Neural crest cell (in vitro differentiated cells): Measurements from ENCODE around the gene CXXC5. TPM values are rescaled to one million over a fixed set of nuclear protein-coding genes. Genes with fewer than 3 reads are reported as not detected.
A peak's percentile ranks its signal among the peaks of the same experiment; 100 is the strongest.

Experiments used
- DNase-seq: peaks from one replicate; pipeline ENCODE4 v3.0.0; 2021; ENCODE audit warnings: low read depth, mixed read lengths, low spot score
- H3K27ac Mint-ChIP-seq: one replicate; pipeline ENCODE4 v1.8.0; 2021; ENCODE audit warnings: mild to moderate bottlenecking, mixed read lengths; ENCODE audit not compliant: unreplicated experiment
- H3K27me3 Mint-ChIP-seq: 2 replicates; pipeline ENCODE4 v1.8.0; 2021; ENCODE audit warnings: low read depth, mild to moderate bottlenecking, mixed read lengths
- H3K36me3 Mint-ChIP-seq: 2 replicates; pipeline ENCODE4 v1.8.0; 2021; ENCODE audit warnings: low read depth, mild to moderate bottlenecking, mixed read lengths
- H3K4me1 Mint-ChIP-seq: 2 replicates; pipeline ENCODE4 v1.8.0; 2021; ENCODE audit warnings: mixed read lengths
- H3K4me3 Mint-ChIP-seq: one replicate; pipeline ENCODE4 v1.8.0; 2021; ENCODE audit warnings: mild to moderate bottlenecking, mixed read lengths
- H3K9me3 Mint-ChIP-seq: 2 replicates; pipeline ENCODE4 v1.8.0; 2021; ENCODE audit warnings: mixed read lengths
- total RNA-seq: library from RNA; stranded (reverse); gene quantifications from 2 replicates; pipeline ENCODE4 v1.2.1, GENCODE V29; 2021
- TF ChIP-seq, protein P1 (sequence below): fragments of 200-600 bp; sonication (generic); conservative IDR thresholded peaks from 2 replicates; pipeline ENCODE4 v1.5.0; 2021; ENCODE audit warnings: antibody characterized with exemption, mild to moderate bottlenecking

CXXC5 gene
- total RNA-seq, 1 donor from 2014 or later, result 30.4 TPM

DNA sequence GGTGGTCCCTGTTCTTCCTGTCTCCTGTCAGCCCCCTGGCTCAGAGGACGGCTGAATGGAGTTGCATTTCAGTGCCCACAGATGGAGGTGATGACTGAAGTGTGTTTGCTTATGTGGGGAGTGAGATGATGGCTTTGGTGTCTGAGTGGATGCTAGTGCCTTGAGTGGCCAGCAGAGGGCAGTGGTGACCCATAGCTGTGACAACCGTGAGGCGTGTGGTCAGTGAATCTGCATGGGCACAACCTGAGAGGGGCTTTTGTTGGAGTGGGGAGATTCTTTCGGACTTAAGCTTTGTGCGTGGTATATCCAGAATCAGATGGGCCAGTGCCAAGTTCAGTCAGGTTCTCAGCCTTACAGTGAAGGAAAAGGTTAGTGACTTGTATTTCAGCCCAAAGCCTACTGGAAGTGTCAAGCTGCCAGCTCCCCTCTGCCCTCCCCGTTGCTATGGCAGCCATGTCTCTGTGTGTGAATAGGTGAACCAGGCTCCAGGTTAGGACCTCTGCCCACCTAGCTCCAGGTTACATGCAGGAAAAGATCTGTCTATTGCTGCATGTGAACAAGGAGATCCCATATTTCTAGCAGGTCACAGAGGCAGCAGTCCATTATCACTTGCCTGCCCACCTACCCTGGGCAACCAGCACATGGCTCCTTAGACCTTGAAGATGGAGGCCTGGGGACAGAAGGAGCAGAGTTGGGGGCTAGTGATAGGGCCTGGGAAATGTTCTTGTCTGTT is 14.7 kb upstream of the CXXC5 start:
- peaks cover 37% of the 10 kb centered on the region for H3K4me1 Mint-ChIP-seq
- DNase-seq, result peak; percentile 72
- H3K27me3 Mint-ChIP-seq, result peaks cover 6% of the 10 kb centered on the region
- H3K27ac Mint-ChIP-seq, result no peak overlapping the region
- no peaks in the 10 kb centered on the region for H3K36me3 Mint-ChIP-seq
- TF ChIP-seq, protein P1, sequence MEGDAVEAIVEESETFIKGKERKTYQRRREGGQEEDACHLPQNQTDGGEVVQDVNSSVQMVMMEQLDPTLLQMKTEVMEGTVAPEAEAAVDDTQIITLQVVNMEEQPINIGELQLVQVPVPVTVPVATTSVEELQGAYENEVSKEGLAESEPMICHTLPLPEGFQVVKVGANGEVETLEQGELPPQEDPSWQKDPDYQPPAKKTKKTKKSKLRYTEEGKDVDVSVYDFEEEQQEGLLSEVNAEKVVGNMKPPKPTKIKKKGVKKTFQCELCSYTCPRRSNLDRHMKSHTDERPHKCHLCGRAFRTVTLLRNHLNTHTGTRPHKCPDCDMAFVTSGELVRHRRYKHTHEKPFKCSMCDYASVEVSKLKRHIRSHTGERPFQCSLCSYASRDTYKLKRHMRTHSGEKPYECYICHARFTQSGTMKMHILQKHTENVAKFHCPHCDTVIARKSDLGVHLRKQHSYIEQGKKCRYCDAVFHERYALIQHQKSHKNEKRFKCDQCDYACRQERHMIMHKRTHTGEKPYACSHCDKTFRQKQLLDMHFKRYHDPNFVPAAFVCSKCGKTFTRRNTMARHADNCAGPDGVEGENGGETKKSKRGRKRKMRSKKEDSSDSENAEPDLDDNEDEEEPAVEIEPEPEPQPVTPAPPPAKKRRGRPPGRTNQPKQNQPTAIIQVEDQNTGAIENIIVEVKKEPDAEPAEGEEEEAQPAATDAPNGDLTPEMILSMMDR, result peak; percentile 95
- H3K4me3 Mint-ChIP-seq, result peak overlapping the region; percentile 50
- H3K9me3 Mint-ChIP-seq, result no peaks in the 10 kb centered on the region

DNA sequence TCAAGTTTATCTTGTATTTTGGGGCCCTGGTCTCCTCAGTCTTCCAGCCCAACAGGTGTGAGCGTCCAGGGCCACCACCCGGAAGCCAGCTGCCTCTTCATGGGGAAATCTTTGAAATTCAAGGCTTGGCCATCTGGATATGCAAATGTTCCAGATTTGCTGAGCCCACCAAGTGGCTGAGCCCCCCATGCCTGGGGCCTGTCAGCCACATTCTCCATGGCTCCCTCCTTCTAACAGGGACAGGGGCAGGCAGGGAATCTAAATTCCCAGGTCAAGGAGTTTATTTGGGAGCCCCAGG is 14.2 kb upstream of the CXXC5 start:
- H3K4me3 Mint-ChIP-seq, result peak overlapping the region; percentile 12
- H3K27ac Mint-ChIP-seq, result no peak overlapping the region
- peaks cover 42% of the 10 kb centered on the region for H3K4me1 Mint-ChIP-seq
- TF ChIP-seq, protein P1, result no peak
- H3K27me3 Mint-ChIP-seq, result peaks cover 8% of the 10 kb centered on the region
- DNase-seq, result no peak
- no peaks in the 10 kb centered on the region for H3K36me3 Mint-ChIP-seq
- H3K9me3 Mint-ChIP-seq, result no peaks in the 10 kb centered on the region

DNA sequence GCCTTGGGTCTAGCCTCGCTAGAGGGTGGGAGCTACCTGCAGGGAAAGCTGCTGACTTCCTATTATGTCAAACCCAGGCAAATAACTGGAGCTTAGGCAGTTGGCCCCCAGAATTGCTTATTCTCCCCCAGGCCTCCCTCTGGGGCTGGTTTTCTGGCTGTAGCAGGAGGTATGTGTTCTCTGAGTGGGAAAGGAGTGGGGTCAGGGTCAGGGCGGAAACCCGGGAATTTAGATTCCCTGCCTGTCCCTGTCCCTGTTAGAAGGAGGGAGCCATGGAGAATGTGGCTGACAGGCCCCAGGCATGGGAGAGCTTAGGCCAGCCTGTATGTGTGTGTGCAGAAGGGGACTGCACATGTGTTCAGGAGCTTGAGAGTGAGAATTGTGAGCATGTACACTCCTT is 13.6 kb upstream of the CXXC5 start:
- peaks cover 45% of the 10 kb centered on the region for H3K4me1 Mint-ChIP-seq
- TF ChIP-seq, protein P1, result no peak
- no peaks in the 10 kb centered on the region for H3K9me3 Mint-ChIP-seq
- H3K27me3 Mint-ChIP-seq, result peaks cover 8% of the 10 kb centered on the region
- peak overlapping the region; percentile 19 for H3K4me3 Mint-ChIP-seq
- no peak overlapping the region for H3K27ac Mint-ChIP-seq
- no peaks in the 10 kb centered on the region for H3K36me3 Mint-ChIP-seq
- no peak for DNase-seq

DNA sequence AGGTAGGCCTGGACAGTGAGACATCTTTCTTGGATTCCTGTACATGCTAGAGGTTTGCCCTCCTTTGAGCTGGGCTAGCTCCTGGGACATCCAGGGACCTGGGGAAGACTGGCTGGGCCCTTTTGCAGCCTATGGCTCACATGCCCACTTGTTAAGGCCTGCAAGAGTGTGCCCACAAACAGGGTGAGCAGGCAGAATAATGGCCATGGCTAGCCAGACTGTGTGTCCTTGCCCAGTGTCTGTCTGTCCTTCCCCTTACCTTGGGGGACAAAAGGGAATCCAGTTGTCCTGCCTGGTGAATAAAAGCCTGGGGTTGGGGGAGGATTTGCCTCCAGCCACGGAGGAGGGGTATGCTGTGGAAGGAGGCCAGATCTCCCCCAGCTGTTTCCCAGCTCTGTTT is 13.0 kb upstream of the CXXC5 start:
- TF ChIP-seq, protein P1, result no peak
- no peak for DNase-seq
- H3K4me1 Mint-ChIP-seq, result peaks cover 48% of the 10 kb centered on the region
- H3K9me3 Mint-ChIP-seq, result no peaks in the 10 kb centered on the region
- H3K36me3 Mint-ChIP-seq, result no peaks in the 10 kb centered on the region
- H3K27ac Mint-ChIP-seq, result no peak overlapping the region
- H3K4me3 Mint-ChIP-seq, result no peak overlapping the region
- H3K27me3 Mint-ChIP-seq, result peaks cover 10% of the 10 kb centered on the region

DNA sequence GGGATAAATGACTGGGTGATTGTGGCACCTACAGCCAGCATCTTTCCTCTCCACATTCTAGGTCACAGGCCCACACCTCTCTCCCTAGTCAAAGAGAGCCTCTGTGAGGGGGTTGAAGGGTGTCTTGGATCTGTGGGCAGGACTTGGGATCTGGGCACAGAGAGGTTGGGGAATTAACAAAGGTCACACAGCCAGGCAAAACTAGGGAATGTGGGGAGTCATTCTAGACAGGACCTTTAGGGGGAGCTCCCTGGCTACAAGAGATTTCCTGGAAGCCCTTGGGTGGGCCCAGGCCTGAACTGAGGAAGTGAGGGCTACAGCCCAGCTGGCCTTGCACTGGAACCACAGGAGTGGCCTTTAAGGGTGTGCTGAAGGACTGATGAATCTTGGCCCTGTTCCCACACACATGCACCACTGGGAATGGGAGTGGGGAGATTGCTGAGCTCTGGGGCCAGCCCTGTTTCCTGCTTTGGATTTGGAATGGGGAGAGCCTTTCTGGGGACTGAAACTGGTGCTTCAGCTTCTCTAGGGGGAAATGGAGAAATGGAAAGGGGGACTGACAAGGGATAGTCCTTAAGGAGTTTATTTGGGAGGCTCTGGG is 12.4 kb upstream of the CXXC5 start:
- Mint-ChIP-seq H3K4me1 (peaks cover 48% of the 10 kb centered on the region), H3K36me3 (no peaks in the 10 kb centered on the region), H3K9me3 (no peaks in the 10 kb centered on the region), H3K27ac (peak overlapping the region; percentile 53), H3K27me3 (peaks cover 10% of the 10 kb centered on the region), H3K4me3 (peak overlapping the region; percentile 85)
- TF ChIP-seq, protein P1, result peak; percentile 54
- DNase-seq, result no peak
